HUES48 (cell line): ENCODE data around the gene UGT3A1.

Source experiments
- H3K27ac ChIP-seq: one replicate; pipeline ENCODE4 v1.7.0; 2013; ENCODE audit warnings: low read depth, low read length, inconsistent platforms
- H3K27me3 ChIP-seq: 2 replicates; pipeline ENCODE4 v1.6.1; 2013; ENCODE audit warnings: mild to moderate bottlenecking, low read length; ENCODE audit not compliant: control insufficient read depth, insufficient read depth
- H3K36me3 ChIP-seq: 2 replicates; pipeline ENCODE4 v1.6.1; 2013; ENCODE audit warnings: low read length; ENCODE audit not compliant: control insufficient read depth, insufficient read depth
- H3K4me1 ChIP-seq: 2 replicates; pipeline ENCODE4 v1.6.1; 2013; ENCODE audit warnings: mild to moderate bottlenecking, low read length; ENCODE audit not compliant: control insufficient read depth, insufficient read depth
- H3K4me3 ChIP-seq: 2 replicates; pipeline ENCODE4 v1.5.1; 2013; ENCODE audit warnings: mild to moderate bottlenecking, low read depth, low read length
- H3K9ac ChIP-seq: 2 replicates; pipeline ENCODE4 v1.6.1; 2013; ENCODE audit warnings: mild to moderate bottlenecking, low read depth, low read length, moderate library complexity
- H3K9me3 ChIP-seq: 2 replicates; pipeline ENCODE4 v1.6.1; 2013; ENCODE audit warnings: low read length; ENCODE audit not compliant: control insufficient read depth, insufficient read depth

UGT3A1 gene

DNA sequence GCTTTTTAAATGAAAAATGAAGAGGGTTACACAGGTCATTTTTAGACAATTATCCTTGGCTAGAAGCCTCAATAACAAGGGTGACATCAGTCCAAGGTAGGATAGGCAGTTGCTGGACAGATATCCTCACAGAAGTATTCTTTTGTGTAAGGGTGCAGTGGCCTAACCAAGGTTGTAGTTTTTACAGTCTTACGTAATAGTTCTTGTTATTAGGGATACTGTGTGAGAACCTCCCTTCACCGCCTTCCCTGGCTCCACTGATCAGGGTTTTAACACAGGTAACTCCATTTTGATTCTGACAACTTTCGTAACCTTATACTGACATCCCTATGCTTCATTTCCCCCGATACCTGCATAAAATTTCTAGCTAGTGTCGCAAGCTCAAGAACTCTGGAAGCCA is 44.1 kb downstream of the UGT3A1 start:
- Histone ChIP-seq H3K9ac (no peak overlapping the region), H3K27me3 (no peaks in the 10 kb centered on the region), H3K27ac (no peak overlapping the region), H3K4me1 (no peaks in the 10 kb centered on the region), H3K4me3 (no peak overlapping the region), H3K9me3 (no peaks in the 10 kb centered on the region), H3K36me3 (no peaks in the 10 kb centered on the region)

GRCh38 chr5:35939639-35940038 is 51.6 kb downstream of the UGT3A1 start:
- Histone ChIP-seq H3K9me3 (no peaks in the 10 kb centered on the region), H3K36me3 (no peaks in the 10 kb centered on the region), H3K27me3 (no peaks in the 10 kb centered on the region), H3K9ac (no peak overlapping the region), H3K4me3 (no peak overlapping the region), H3K4me1 (no peaks in the 10 kb centered on the region), H3K27ac (no peak overlapping the region)

DNA sequence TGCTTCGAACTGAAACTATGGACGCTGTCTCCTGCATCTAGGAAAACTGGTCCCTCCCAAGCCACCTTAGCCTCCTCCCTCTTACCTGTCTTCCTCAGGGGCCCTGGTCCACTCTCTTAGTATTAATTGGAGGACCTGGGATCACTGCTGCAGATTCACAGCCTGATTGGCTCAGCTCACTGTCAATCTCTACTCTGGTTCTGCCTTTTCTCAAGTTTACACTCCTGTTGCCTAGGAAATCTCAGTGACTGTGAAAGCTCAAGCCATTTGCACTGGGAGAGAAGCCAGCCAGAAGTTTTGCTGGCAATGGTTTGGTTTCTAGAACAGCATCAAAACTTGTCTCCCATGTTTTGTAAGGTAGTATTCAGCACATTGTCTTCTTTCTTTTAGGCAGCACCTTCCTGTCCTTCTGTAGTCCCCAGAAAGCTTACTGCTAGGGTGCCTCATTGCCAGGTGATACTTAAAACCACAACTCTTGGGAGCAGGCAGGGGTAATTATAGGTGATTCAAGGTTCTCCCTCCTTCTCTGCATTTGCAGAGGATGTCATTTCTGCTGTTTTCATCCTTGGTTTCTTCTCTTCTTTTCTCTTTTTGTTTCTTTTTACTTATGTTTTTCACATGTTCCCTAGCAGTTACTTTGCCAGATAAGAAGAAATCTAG is 52.5 kb downstream of the UGT3A1 start, which contains the start of gene CAPSL:
Gene CAPSL, minus strand, starts transcription at position 55 of the 660 bp plus-strand sequence. CDS start 17,502 bp downstream, outside the sequence.
- no peaks in the 10 kb centered on the region for H3K27me3 ChIP-seq

GRCh38 chr5:35926389-35927051 is 64.7 kb downstream of the UGT3A1 start:
- H3K36me3 ChIP-seq, result no peaks in the 10 kb centered on the region
- H3K27ac ChIP-seq, result no peak overlapping the region
- H3K27me3 ChIP-seq, result peaks cover 53% of the 10 kb centered on the region
- H3K9ac ChIP-seq, result no peak overlapping the region
- no peaks in the 10 kb centered on the region; the same call in 1 of the 2 replicates for H3K4me1 ChIP-seq
- no peak overlapping the region for H3K4me3 ChIP-seq
- H3K9me3 ChIP-seq, result no peaks in the 10 kb centered on the region

More for the DNA sequence above, 52.5 kb downstream of the UGT3A1 start, which contains the start of gene CAPSL:
- no peak within 1 kb of the TSS for H3K4me3 ChIP-seq
- no peak within 1 kb of the TSS for H3K27ac ChIP-seq
- no peak within 1 kb of the TSS for H3K9ac ChIP-seq
- no peaks in the 10 kb centered on the region for H3K36me3 ChIP-seq
- H3K9me3 ChIP-seq, result no peaks in the 10 kb centered on the region
- H3K4me1 ChIP-seq, result no peaks in the 10 kb centered on the region

GRCh38 chr5:35924950-35925722 is 66.1 kb downstream of the UGT3A1 start:
- H3K27ac ChIP-seq, result no peak overlapping the region

GRCh38 chr5:35924122-35924949 is 66.9 kb downstream of the UGT3A1 start:
- Histone ChIP-seq H3K4me1 (no peaks in the 10 kb centered on the region; the same call in 1 of the 2 replicates), H3K9me3 (no peaks in the 10 kb centered on the region), H3K4me3 (no peak overlapping the region), H3K9ac (no peak overlapping the region), H3K27ac (no peak overlapping the region), H3K27me3 (peaks cover 53% of the 10 kb centered on the region), H3K36me3 (no peaks in the 10 kb centered on the region)

More at GRCh38 chr5:35924950-35925722, 66.1 kb downstream of the UGT3A1 start:
- Histone ChIP-seq H3K4me1 (no peaks in the 10 kb centered on the region; the same call in 1 of the 2 replicates), H3K36me3 (no peaks in the 10 kb centered on the region), H3K9me3 (no peaks in the 10 kb centered on the region), H3K9ac (no peak overlapping the region), H3K4me3 (no peak overlapping the region), H3K27me3 (peaks cover 53% of the 10 kb centered on the region)

GRCh38 chr5:35922468-35922867 is 68.7 kb downstream of the UGT3A1 start:
- H3K9me3 ChIP-seq, result no peaks in the 10 kb centered on the region
- no peaks in the 10 kb centered on the region; the same call in 1 of the 2 replicates for H3K4me1 ChIP-seq
- no peak overlapping the region for H3K9ac ChIP-seq
- no peak overlapping the region for H3K4me3 ChIP-seq
- no peak overlapping the region for H3K27ac ChIP-seq
- H3K36me3 ChIP-seq, result no peaks in the 10 kb centered on the region
- H3K27me3 ChIP-seq, result peaks cover 45% of the 10 kb centered on the region

- H3K27me3 ChIP-seq, result peaks cover 43% of the 10 kb centered on the region
- H3K4me1 ChIP-seq, result no peaks in the 10 kb centered on the region; the same call in 1 of the 2 replicates
- no peak overlapping the region for H3K27ac ChIP-seq
- H3K9me3 ChIP-seq, result no peaks in the 10 kb centered on the region
- H3K9ac ChIP-seq, result no peak overlapping the region
- no peak overlapping the region for H3K4me3 ChIP-seq
- no peaks in the 10 kb centered on the region for H3K36me3 ChIP-seq
Observed at GRCh38 chr5:35921930-35922329, 69.3 kb downstream of the UGT3A1 start.

DNA sequence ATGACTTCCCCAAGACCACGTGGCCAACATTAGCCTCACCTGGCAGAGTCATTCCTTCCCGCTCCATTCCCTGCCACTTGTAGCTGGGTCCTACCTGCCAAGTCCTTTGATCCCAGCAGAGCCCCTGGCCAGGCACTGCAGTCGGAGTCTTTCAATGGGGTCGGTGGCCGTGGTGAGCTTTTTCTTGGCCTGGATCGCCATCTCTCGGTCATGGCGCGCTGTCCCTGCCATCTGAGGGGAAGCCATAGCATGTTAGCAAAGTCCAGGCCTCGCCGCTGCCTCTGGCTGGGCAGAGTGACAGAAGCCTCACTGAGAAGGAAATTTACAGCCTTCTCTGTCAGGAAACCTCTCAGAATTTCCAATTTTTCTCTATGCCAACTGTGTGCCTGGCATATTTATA is 70.3 kb downstream of the UGT3A1 start:
- Histone ChIP-seq H3K4me1 (no peaks in the 10 kb centered on the region), H3K27ac (no peak overlapping the region), H3K27me3 (peaks cover 35% of the 10 kb centered on the region), H3K9ac (no peak overlapping the region), H3K9me3 (no peaks in the 10 kb centered on the region), H3K36me3 (no peaks in the 10 kb centered on the region), H3K4me3 (no peak overlapping the region)

- H3K9me3 ChIP-seq, result no peaks in the 10 kb centered on the region
- no peaks in the 10 kb centered on the region for H3K36me3 ChIP-seq
- H3K27me3 ChIP-seq, result peaks cover 19% of the 10 kb centered on the region
- no peak overlapping the region for H3K9ac ChIP-seq
- H3K27ac ChIP-seq, result no peak overlapping the region
- no peaks in the 10 kb centered on the region for H3K4me1 ChIP-seq
- H3K4me3 ChIP-seq, result no peak overlapping the region
Observed at GRCh38 chr5:35919191-35919590, 72.0 kb downstream of the UGT3A1 start.
